ENCODE results near the gene SLCO3A1.

GRCh38 chr15:91919014-91919534, 65.6 kb downstream of the SLCO3A1 start:
- TF ChIP-seq CTCF (conservative IDR thresholded peaks at IDR 0.05; ENCODE audit: low read length) (no peak), EZH2phosphoT487 (IDR thresholded peaks at IDR 0.05; ENCODE audit: borderline replicate concordance, low read depth, low read length) (no peak)
